Adipocyte (in vitro differentiated cells): ENCODE data around the gene SCGB1C1.

Source experiments
- DNase-seq: peaks from one replicate; pipeline ENCODE4 v3.0.0-alpha.2; 2015; ENCODE audit warnings: low read depth
- H3K27me3 ChIP-seq: replicated peaks from 2 replicates; pipeline ENCODE4 v1.7.0; 2013; ENCODE audit warnings: mild to moderate bottlenecking, low read length, moderate library complexity; ENCODE audit not compliant: control insufficient read depth, insufficient read depth
- H3K36me3 ChIP-seq: 2 replicates; pipeline ENCODE4 v1.7.0; 2013; ENCODE audit warnings: low read length, mild to moderate bottlenecking, moderate library complexity; ENCODE audit not compliant: control insufficient read depth, insufficient read depth, severe bottlenecking
- H3K4me1 ChIP-seq: 2 replicates; pipeline ENCODE4 v1.7.0; 2013; ENCODE audit warnings: mild to moderate bottlenecking, low read length, moderate library complexity; ENCODE audit not compliant: control insufficient read depth, insufficient read depth
- H3K4me3 ChIP-seq: 2 replicates; pipeline ENCODE4 v1.7.0; 2013; ENCODE audit warnings: mild to moderate bottlenecking, low read length, moderate library complexity
- H3K9ac ChIP-seq: 2 replicates; pipeline ENCODE4 v1.7.0; 2013; ENCODE audit warnings: mild to moderate bottlenecking, low read length, moderate library complexity
- H3K9me3 ChIP-seq: 2 replicates; pipeline ENCODE4 v1.7.0; 2013; ENCODE audit warnings: mild to moderate bottlenecking, low read length, moderate library complexity; ENCODE audit not compliant: control insufficient read depth

Gene SCGB1C1

GRCh38 chr11:223026-223789, 30.3 kb downstream of the SCGB1C1 start:
- no peaks in the 10 kb centered on the region for H3K9me3 ChIP-seq
- no peak overlapping the region for H3K4me3 ChIP-seq
- DNase-seq, result no peak
- H3K36me3 ChIP-seq, result peaks cover 12% of the 10 kb centered on the region
- no peaks in the 10 kb centered on the region for H3K4me1 ChIP-seq
- H3K27me3 ChIP-seq, result no peaks in the 10 kb centered on the region
- no peak overlapping the region for H3K9ac ChIP-seq

DNA sequence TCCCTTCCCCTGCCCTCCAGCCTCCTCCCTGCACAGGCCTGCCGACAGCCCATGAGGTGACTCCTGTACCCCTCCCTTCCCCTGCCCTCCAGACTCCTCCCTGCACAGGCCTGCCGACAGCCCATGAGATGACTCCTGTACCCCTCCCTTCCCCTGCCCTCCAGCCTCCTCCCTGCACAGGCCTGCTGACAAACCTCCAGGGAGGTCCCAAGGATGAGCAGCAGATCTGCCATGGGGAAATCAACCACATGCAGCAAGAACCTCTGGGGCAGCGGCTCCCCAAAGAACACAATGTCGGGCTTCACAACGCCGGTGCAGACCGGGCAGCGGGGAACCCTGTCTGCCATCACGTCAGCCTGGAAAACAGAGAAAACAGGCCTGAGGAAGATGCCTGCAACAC, 31.0 kb downstream of the SCGB1C1 start:
- no peak for DNase-seq
- Histone ChIP-seq H3K9ac (no peak overlapping the region), H3K4me1 (no peaks in the 10 kb centered on the region), H3K27me3 (no peaks in the 10 kb centered on the region), H3K4me3 (no peak overlapping the region), H3K9me3 (no peaks in the 10 kb centered on the region), H3K36me3 (peaks cover 12% of the 10 kb centered on the region)

DNA sequence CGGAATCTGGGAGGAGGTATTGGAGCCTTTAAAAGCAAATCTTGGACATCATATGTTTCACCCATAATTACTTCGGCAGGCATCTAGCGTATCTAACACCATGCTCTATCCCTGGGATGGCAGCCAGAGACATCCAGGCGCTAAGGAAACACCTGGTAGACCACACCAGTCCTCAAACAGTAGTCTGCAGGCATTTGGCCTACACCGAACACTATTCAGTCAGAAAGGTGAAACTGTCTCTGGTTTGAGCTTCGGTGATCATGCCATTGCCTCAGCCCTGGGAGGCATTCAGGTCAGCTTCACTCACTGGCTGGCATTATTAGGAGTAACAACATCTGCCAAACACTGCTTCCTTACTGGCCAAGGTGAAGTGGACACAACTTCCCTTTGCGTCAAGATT, 31.5 kb downstream of the SCGB1C1 start:
- Histone ChIP-seq H3K27me3 (no peaks in the 10 kb centered on the region), H3K4me3 (no peak overlapping the region), H3K36me3 (peaks cover 12% of the 10 kb centered on the region), H3K9ac (no peak overlapping the region), H3K9me3 (no peaks in the 10 kb centered on the region), H3K4me1 (no peaks in the 10 kb centered on the region)
- no peak for DNase-seq

DNA sequence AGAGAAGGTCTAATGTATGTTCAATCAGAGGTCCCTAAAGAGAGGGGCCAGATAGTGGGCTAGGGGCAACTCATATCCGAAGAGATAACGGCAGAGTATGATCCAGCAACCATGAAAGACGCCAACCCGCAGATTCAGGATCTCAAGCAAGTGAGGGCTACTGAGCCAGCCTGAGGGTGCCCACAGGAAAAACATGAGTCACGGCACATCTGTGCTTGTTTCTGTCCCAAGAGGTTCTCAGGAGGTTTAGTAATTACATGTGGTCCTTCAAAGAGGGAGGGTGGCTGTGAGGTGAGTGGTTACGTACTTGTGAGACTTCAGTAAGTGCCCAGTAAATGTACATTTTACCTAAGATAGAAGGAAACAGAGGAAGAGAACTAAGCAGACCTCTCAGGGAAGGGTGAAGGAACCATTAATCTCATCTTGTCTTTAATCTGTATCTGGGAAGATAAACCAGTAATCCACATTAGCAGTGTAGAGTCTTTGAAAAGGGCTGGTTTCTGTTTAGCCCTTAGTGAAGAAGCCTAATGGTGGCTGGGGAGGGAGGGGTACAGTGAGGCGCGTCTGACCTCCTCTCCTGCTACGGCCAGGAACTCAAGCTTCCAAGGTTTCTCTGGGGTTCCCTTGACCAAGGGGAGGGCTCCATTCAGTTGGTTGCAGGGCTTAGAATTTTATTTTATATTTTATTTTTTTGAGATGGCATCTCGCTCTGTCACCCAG, 33.0 kb downstream of the SCGB1C1 start:
- Histone ChIP-seq H3K27me3 (no peaks in the 10 kb centered on the region), H3K9ac (no peak overlapping the region), H3K36me3 (peaks cover 15% of the 10 kb centered on the region), H3K9me3 (no peaks in the 10 kb centered on the region), H3K4me3 (no peak overlapping the region), H3K4me1 (no peaks in the 10 kb centered on the region)
- no peak for DNase-seq

GRCh38 chr11:227824-228379, 35.0 kb downstream of the SCGB1C1 start:
- Histone ChIP-seq H3K27me3 (no peaks in the 10 kb centered on the region), H3K36me3 (peaks cover 6% of the 10 kb centered on the region), H3K9me3 (no peaks in the 10 kb centered on the region), H3K9ac (no peak overlapping the region), H3K4me3 (no peak overlapping the region), H3K4me1 (no peaks in the 10 kb centered on the region)
- no peak for DNase-seq

DNA sequence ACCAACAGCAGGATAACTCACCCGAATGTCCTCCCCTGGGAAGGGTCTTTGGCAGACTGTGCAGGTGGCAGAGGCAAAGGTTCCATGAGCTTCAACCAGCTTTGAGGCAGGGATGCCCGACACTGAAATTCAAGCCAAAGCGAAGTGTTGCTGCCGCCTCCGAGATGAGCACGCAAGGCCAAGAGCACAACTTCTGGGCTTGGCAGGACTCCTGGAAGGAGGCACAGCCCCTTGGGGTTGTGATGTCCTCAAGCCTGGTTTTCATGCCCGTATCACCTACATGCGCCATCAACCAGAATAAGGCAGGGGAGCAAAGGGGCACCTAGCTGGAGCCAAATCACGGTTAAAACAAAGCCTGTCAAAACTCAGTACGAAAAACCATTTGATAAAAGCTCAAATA, 37.6 kb downstream of the SCGB1C1 start:
- Histone ChIP-seq H3K36me3 (peaks cover 3% of the 10 kb centered on the region), H3K4me3 (no peak overlapping the region), H3K4me1 (peaks cover 3% of the 10 kb centered on the region), H3K9ac (no peak overlapping the region), H3K27me3 (no peaks in the 10 kb centered on the region), H3K9me3 (no peaks in the 10 kb centered on the region)
- DNase-seq, result no peak

- peaks cover 11% of the 10 kb centered on the region for H3K4me1 ChIP-seq
- DNase-seq, result no peak
- H3K4me3 ChIP-seq, result no peak overlapping the region
- no peak overlapping the region for H3K9ac ChIP-seq
- H3K36me3 ChIP-seq, result peaks cover 3% of the 10 kb centered on the region
- no peaks in the 10 kb centered on the region for H3K27me3 ChIP-seq
- no peaks in the 10 kb centered on the region for H3K9me3 ChIP-seq
Measured at GRCh38 chr11:232783-233565, 40.1 kb downstream of the SCGB1C1 start.

- peak overlapping the region; percentile 90 for H3K4me3 ChIP-seq
- H3K36me3 ChIP-seq, result peaks cover 7% of the 10 kb centered on the region
- peaks cover 15% of the 10 kb centered on the region for H3K4me1 ChIP-seq
- H3K9me3 ChIP-seq, result no peaks in the 10 kb centered on the region
- peak overlapping the region; percentile 92 for H3K9ac ChIP-seq
- DNase-seq, result no peak
- no peaks in the 10 kb centered on the region for H3K27me3 ChIP-seq
Measured at GRCh38 chr11:235180-235579, 42.3 kb downstream of the SCGB1C1 start.

DNA sequence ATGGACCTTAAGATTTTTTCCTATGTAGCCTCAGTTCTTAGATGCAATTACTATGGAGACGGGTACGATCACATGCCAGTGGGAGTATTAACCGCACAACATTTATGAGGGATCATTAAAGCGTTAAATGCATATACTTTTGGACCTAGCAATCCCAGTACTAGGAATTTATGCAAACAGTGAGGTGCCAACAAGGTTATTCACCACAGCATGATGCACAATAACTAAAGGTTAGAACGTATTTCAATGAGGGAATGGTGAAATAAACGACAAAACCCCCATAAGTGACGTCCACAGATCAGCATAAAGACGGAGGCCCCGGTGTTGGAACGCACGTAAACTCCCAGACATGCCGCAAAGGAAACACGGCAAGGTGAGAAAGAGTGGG, 42.7 kb downstream of the SCGB1C1 start:
- no peaks in the 10 kb centered on the region for H3K9me3 ChIP-seq
- no peak for DNase-seq
- H3K4me3 ChIP-seq, result peak overlapping the region; percentile 90
- peak overlapping the region; percentile 92 for H3K9ac ChIP-seq
- H3K36me3 ChIP-seq, result peaks cover 7% of the 10 kb centered on the region
- no peaks in the 10 kb centered on the region for H3K27me3 ChIP-seq
- H3K4me1 ChIP-seq, result peaks cover 15% of the 10 kb centered on the region

- peak within 1 kb of the TSS; percentile 91 for H3K4me3 ChIP-seq
- peak; percentile 90 for DNase-seq
- peaks cover 11% of the 10 kb centered on the region for H3K36me3 ChIP-seq
Measured at GRCh38 chr11:235997-236773, 43.3 kb downstream of the SCGB1C1 start, which contains the start of gene SIRT3. Gene SIRT3, minus strand, starts transcription at chr11:236342. Its CDS starts 14 bp downstream, at chr11:236328.

More at GRCh38 chr11:235997-236773, 43.3 kb downstream of the SCGB1C1 start, which contains the start of gene SIRT3:
- Histone ChIP-seq H3K27me3 (no peaks in the 10 kb centered on the region), H3K9me3 (no peaks in the 10 kb centered on the region), H3K4me1 (peaks cover 15% of the 10 kb centered on the region), H3K9ac (peak within 1 kb of the TSS; percentile 92)
